ENCODE results near the gene INSIG1.

The INSIG1 gene

GRCh38 chr7:155267023-155267422 is 30.7 kb upstream of the INSIG1 start:
- no peak for DNase-seq

- no peak for DNase-seq
These were observed 30.2 kb upstream of the INSIG1 start for GRCh38 chr7:155267436-155267835.

GRCh38 chr7:155268211-155268610 is 29.5 kb upstream of the INSIG1 start:
- no peak for DNase-seq

- DNase-seq = peak; percentile 44
These were observed 28.6 kb upstream of the INSIG1 start for GRCh38 chr7:155268921-155269650.

- no peak for DNase-seq
These were observed 27.7 kb upstream of the INSIG1 start for GRCh38 chr7:155269766-155270585.

- DNase-seq = no peak
These were observed 26.8 kb upstream of the INSIG1 start for GRCh38 chr7:155270861-155271260.

GRCh38 chr7:155274633-155275355 is 22.9 kb upstream of the INSIG1 start:
- DNase-seq = no peak

- DNase-seq = no peak
These were observed 21.5 kb upstream of the INSIG1 start for GRCh38 chr7:155276042-155276799.

GRCh38 chr7:155276800-155277375 is 20.8 kb upstream of the INSIG1 start:
- DNase-seq = no peak

GRCh38 chr7:155277385-155277994 is 20.2 kb upstream of the INSIG1 start:
- DNase-seq = no peak

- no peak for DNase-seq
These were observed 18.8 kb upstream of the INSIG1 start for GRCh38 chr7:155278921-155279320.

GRCh38 chr7:155279787-155280445 is 17.8 kb upstream of the INSIG1 start:
- no peak for DNase-seq

- no peak for DNase-seq
These were observed 17.0 kb upstream of the INSIG1 start for GRCh38 chr7:155280446-155281397.

GRCh38 chr7:155281398-155281969 is 16.2 kb upstream of the INSIG1 start:
- DNase-seq = no peak

GRCh38 chr7:155282671-155283070 is 15.0 kb upstream of the INSIG1 start:
- DNase-seq = no peak

GRCh38 chr7:155283565-155284194 is 14.0 kb upstream of the INSIG1 start:
- no peak for DNase-seq

GRCh38 chr7:155284496-155285274 is 13.0 kb upstream of the INSIG1 start:
- no peak for DNase-seq

GRCh38 chr7:155285423-155285822 is 12.3 kb upstream of the INSIG1 start:
- no peak for DNase-seq

GRCh38 chr7:155285833-155286232 is 11.8 kb upstream of the INSIG1 start:
- no peak for DNase-seq
